Epithelial cell of proximal tubule (primary cell): Measurements from ENCODE around the gene NUP93. TPM values are rescaled to one million over a fixed set of nuclear protein-coding genes. Genes with fewer than 3 reads are reported as not detected.

Source experiments
- DNase-seq: peaks from one replicate; pipeline ENCODE4 v3.0.0-alpha.2; 2011; ENCODE audit warnings: low read depth
- H3K4me3 ChIP-seq: 2 replicates; pipeline ENCODE4 v1.5.1; 2011; ENCODE audit warnings: low read depth, mild to moderate bottlenecking, low read length
- total RNA-seq: library from RNA; depleted of rRNA; stranded (reverse); fragments of >200 nt; gene quantifications from 2 replicates; pipeline ENCODE4 v1.2.3, GENCODE V29; 2015
- TF ChIP-seq, protein P1 (sequence below): conservative IDR thresholded peaks from 2 replicates; pipeline ENCODE4 v1.5.1; 2012; ENCODE audit warnings: low read depth, mild to moderate bottlenecking, low read length

The NUP93 gene
- total RNA-seq, 1 donor from 2014 or later = 92.5 TPM

- H3K4me3 ChIP-seq = no peak overlapping the region
- no peak for DNase-seq
- TF ChIP-seq, protein P1, sequence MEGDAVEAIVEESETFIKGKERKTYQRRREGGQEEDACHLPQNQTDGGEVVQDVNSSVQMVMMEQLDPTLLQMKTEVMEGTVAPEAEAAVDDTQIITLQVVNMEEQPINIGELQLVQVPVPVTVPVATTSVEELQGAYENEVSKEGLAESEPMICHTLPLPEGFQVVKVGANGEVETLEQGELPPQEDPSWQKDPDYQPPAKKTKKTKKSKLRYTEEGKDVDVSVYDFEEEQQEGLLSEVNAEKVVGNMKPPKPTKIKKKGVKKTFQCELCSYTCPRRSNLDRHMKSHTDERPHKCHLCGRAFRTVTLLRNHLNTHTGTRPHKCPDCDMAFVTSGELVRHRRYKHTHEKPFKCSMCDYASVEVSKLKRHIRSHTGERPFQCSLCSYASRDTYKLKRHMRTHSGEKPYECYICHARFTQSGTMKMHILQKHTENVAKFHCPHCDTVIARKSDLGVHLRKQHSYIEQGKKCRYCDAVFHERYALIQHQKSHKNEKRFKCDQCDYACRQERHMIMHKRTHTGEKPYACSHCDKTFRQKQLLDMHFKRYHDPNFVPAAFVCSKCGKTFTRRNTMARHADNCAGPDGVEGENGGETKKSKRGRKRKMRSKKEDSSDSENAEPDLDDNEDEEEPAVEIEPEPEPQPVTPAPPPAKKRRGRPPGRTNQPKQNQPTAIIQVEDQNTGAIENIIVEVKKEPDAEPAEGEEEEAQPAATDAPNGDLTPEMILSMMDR = no peak
Measured at GRCh38 chr16:56888806-56889205, 158.9 kb downstream of the NUP93 start.

GRCh38 chr16:56889206-56889605 is 159.3 kb downstream of the NUP93 start:
- TF ChIP-seq, protein P1 = no peak
- no peak overlapping the region for H3K4me3 ChIP-seq
- no peak for DNase-seq

DNA sequence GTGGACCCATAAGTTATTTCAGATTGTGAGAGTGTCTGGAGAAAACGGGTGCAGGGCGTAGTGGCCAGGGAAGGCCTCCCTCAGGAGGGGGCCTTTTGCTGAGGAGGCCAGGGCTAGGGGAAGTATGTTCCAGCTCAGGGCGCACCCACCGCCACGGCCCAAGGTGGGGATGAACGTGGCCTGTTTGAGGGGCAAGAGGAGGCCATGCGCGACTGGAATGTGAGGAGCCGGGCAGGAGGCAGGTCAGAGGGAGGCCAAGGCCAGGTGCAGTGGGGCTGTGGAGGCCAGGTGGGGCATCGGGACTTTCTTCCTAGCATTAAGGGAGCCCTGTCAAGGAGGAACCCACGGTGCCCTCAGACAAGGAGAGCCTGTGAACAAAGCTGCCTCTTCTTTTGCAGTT is 161.8 kb downstream of the NUP93 start:
- no peak overlapping the region for H3K4me3 ChIP-seq
- DNase-seq = no peak
- TF ChIP-seq, protein P1 = no peak

GRCh38 chr16:56892705-56893104 is 162.8 kb downstream of the NUP93 start:
- no peak for DNase-seq
- H3K4me3 ChIP-seq = no peak overlapping the region
- TF ChIP-seq, protein P1 = no peak

- TF ChIP-seq, protein P1 = no peak
- H3K4me3 ChIP-seq = no peak overlapping the region
- no peak for DNase-seq
Measured at GRCh38 chr16:56894331-56894917, 164.5 kb downstream of the NUP93 start.

DNA sequence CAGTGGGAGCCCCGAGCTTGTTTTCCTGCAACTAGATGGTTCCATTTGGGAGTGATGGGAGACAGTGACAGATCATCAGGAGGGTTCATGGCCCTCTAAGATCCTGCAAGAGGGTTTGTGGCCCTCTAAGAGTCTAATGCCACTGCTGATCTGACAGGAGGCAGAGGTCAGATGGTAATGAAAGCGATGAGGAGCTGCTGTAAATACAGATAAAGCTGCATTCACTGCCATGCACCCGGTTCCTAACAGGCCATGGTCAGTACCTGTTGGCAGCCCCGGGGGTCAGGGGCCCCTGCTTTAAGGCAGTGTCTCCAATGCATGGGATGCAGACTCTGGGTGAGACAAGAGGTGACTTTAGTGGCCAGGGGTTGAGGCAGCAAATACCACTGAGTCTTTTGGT is 165.9 kb downstream of the NUP93 start:
- TF ChIP-seq, protein P1 = no peak
- H3K4me3 ChIP-seq = no peak overlapping the region
- no peak for DNase-seq

DNA sequence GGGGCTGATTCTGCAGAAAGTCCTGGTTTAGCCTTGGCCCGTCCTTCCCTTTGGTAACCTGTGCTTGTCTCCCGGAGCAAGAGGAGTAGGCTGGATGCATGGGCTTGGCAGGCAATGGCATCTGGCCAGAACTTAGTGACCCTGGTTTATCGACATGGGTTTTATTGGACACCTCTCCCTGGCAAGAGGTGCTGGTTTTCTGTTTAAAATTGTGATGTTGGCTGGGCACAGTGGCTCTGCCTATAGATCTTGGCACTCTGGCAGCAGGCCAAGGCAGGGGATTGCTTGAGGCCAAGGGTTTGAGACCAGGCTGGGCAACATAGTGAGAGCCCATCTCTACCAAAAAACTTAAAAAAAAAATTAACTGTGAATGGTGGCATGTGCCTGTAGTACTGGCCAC is 166.3 kb downstream of the NUP93 start:
- H3K4me3 ChIP-seq = no peak overlapping the region
- DNase-seq = no peak
- TF ChIP-seq, protein P1 = no peak
